HUES64 (cell line): Measurements from ENCODE around the gene OR2A25. TPM values are rescaled to one million over a fixed set of nuclear protein-coding genes. Genes with fewer than 3 reads are reported as not detected.

Experiments used
- H3K27ac ChIP-seq: 2 replicates; pipeline ENCODE4 v1.7.0; 2013; ENCODE audit warnings: low read depth, low read length, inconsistent platforms
- H3K27me3 ChIP-seq: 2 replicates; pipeline ENCODE4 v1.6.1; 2013; ENCODE audit warnings: mild to moderate bottlenecking, low read length; ENCODE audit not compliant: insufficient read depth
- H3K36me3 ChIP-seq: 2 replicates; pipeline ENCODE4 v1.6.1; 2013; ENCODE audit warnings: mild to moderate bottlenecking, low read length; ENCODE audit not compliant: insufficient read depth
- H3K4me1 ChIP-seq: 2 replicates; pipeline ENCODE4 v1.6.1; 2013; ENCODE audit warnings: mild to moderate bottlenecking, low read length, moderate library complexity; ENCODE audit not compliant: insufficient read depth
- H3K4me3 ChIP-seq: 2 replicates; pipeline ENCODE4 v1.5.1; 2013; ENCODE audit warnings: mild to moderate bottlenecking, low read length, moderate library complexity
- H3K9ac ChIP-seq: 2 replicates; pipeline ENCODE4 v1.6.1; 2013; ENCODE audit warnings: mild to moderate bottlenecking, low read depth, low read length
- H3K9me3 ChIP-seq: 2 replicates; pipeline ENCODE4 v1.6.1; 2013; ENCODE audit warnings: low read depth, low read length; ENCODE audit not compliant: insufficient read depth
- WGBS: fragments of 150-250, 120-280 bp; methylation state at CpG from one replicate; pipeline ENCODE4 v1.1.7; 2013; ENCODE audit warnings: missing lambda C conversion rate; 5-methylcytosine and 5-hydroxymethylcytosine counted together
- polyA plus RNA-seq, 2 experiments: library from polyadenylated mRNA; stranded (reverse); fragments of 50-300 nt; gene quantifications; one replicate each; pipeline ENCODE4 v1.2.3, GENCODE V29; 2013

OR2A25 gene
- polyA plus RNA-seq (2013, experiment 1 of 2): not detected
- not detected for polyA plus RNA-seq (2013, experiment 2 of 2)

- 86% methylated on average over 1 of the region's 1 CpG for WGBS
- Histone ChIP-seq H3K27ac (no peak within 1 kb of the TSS), H3K9me3 (no peaks in the 10 kb centered on the region)
These were observed at the start of gene OR2A25 for GRCh38 chr7:144069511-144069910. OR2A25 (plus strand) TSS chr7:144069811; CDS start chr7:144074220, 4,409 bp downstream.

DNA sequence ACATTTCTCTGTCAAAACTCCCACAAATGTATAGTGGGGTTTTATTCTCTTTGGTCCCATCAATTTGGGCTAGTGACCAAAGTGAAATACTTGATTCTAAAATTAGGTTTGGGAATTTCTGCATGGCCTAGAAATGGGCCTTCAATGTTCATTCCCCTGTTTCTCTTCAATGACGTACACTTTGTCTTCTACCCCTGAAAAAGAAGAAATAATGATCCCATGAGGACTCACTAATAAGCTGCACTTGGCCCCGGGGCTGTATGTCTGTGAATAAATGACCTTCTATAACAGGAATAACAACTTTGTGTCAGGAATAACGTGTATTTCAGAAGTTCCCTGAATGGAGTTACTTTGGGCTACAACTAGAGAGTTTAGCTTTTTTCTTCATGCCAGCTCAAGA lies 49.3 kb upstream of the OR2A25 start:
- Histone ChIP-seq H3K36me3 (no peaks in the 10 kb centered on the region), H3K4me1 (peaks cover 3% of the 10 kb centered on the region; the same call in 1 of the 2 replicates), H3K27me3 (no peaks in the 10 kb centered on the region), H3K9me3 (no peaks in the 10 kb centered on the region), H3K4me3 (no peak overlapping the region), H3K27ac (no peak overlapping the region), H3K9ac (no peak overlapping the region)
- WGBS: 84% methylated on average over 3 of the region's 3 CpGs

More at GRCh38 chr7:144069511-144069910, at the start of gene OR2A25:
- Histone ChIP-seq H3K4me1 (no peaks in the 10 kb centered on the region), H3K4me3 (no peak within 1 kb of the TSS), H3K36me3 (no peaks in the 10 kb centered on the region), H3K9ac (no peak within 1 kb of the TSS), H3K27me3 (no peaks in the 10 kb centered on the region)

DNA sequence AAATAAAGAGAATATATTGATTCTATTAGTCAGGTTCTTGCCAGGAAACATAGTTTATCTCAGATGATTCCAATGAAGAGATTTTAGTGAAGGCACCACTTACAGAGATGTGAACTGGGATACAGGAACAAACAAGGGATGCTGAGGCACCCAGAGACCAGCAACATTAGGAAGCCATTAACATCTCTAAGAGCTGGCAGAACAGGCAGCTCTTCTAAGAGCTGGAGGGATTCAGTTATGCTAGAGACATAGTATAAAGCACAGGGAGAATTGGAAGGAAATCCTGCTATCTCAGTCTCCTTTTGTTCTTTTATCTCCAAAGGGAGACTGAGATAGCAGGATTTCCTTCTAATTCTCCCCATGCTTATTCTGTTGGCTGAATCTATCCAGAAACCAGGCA lies 47.4 kb upstream of the OR2A25 start:
- peaks cover 3% of the 10 kb centered on the region; the same call in 1 of the 2 replicates for H3K4me1 ChIP-seq
- H3K9me3 ChIP-seq: no peaks in the 10 kb centered on the region
- H3K36me3 ChIP-seq: no peaks in the 10 kb centered on the region
- no peak overlapping the region for H3K27ac ChIP-seq
- no peaks in the 10 kb centered on the region for H3K27me3 ChIP-seq
- no peak overlapping the region for H3K4me3 ChIP-seq
- H3K9ac ChIP-seq: no peak overlapping the region

GRCh38 chr7:144023171-144023827 lies 46.3 kb upstream of the OR2A25 start:
- 86% methylated on average over 2 of the region's 4 CpGs for WGBS
- no peaks in the 10 kb centered on the region for H3K27me3 ChIP-seq
- no peaks in the 10 kb centered on the region for H3K36me3 ChIP-seq
- H3K4me3 ChIP-seq: no peak overlapping the region
- peaks cover 3% of the 10 kb centered on the region; the same call in 1 of the 2 replicates for H3K4me1 ChIP-seq
- no peaks in the 10 kb centered on the region for H3K9me3 ChIP-seq
- no peak overlapping the region for H3K27ac ChIP-seq
- no peak overlapping the region for H3K9ac ChIP-seq

GRCh38 chr7:144024213-144024612 lies 45.4 kb upstream of the OR2A25 start:
- Histone ChIP-seq H3K4me3 (no peak overlapping the region), H3K27ac (no peak overlapping the region), H3K4me1 (peaks cover 2% of the 10 kb centered on the region; the same call in 1 of the 2 replicates), H3K9ac (no peak overlapping the region), H3K36me3 (no peaks in the 10 kb centered on the region), H3K27me3 (no peaks in the 10 kb centered on the region), H3K9me3 (no peaks in the 10 kb centered on the region)
- WGBS: 91% methylated on average over 3 of the region's 3 CpGs

DNA sequence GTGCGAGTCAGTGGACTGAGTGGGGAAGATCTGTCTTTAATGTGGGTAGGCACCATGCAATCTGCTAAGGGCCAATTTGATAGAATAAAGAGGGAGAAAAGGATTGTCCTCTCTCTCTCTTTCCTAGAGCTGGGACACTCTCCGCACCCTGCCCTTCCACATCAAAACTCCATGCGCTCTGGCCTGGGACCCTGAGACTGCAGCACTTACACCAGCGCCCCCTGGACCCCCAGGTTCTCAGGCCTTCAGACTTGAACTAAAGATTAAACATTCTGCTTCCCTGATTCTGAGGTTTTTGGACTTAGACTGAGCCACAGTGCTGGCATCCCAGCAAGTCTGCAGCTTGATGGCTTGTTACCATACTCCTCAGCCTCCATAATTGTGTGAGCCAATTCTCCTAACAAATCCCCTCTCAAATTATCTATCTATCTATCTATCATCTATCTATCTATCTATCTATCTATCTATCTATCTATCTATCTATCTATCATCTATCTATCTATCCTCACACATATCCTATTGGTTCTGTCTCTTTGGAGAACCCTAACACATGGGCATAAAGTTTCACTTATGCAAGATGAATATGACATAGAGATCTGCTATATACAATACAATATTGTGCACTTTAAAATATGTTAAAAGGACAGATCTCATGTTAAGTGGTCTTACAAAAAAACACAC lies 43.3 kb upstream of the OR2A25 start:
- no peaks in the 10 kb centered on the region for H3K36me3 ChIP-seq
- H3K9ac ChIP-seq: no peak overlapping the region
- H3K4me1 ChIP-seq: no peaks in the 10 kb centered on the region
- no peak overlapping the region for H3K27ac ChIP-seq
- H3K27me3 ChIP-seq: no peaks in the 10 kb centered on the region
- H3K4me3 ChIP-seq: no peak overlapping the region
- 78% methylated on average over 4 of the region's 4 CpGs for WGBS
- no peaks in the 10 kb centered on the region for H3K9me3 ChIP-seq

DNA sequence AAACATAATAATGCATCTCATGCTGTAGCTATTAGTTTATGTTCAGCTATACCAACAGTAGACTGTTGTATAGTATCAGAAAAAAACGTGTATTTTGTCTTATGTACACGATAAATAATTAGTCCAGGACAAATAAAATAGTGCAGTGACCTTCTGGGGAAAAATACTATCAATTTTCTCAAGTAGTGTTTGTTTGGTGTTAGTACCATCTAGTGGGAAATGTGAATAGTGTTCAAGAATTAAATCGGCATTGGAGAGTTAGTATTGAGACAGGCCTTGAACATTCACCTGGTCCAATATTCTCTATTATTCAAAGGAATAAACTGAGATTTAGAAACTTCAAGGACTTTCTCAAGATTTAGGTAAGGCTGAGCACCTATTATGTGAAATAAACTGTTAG lies 42.5 kb upstream of the OR2A25 start:
- H3K27ac ChIP-seq: no peak overlapping the region
- no peak overlapping the region for H3K9ac ChIP-seq
- no peaks in the 10 kb centered on the region for H3K9me3 ChIP-seq
- no peaks in the 10 kb centered on the region for H3K36me3 ChIP-seq
- H3K27me3 ChIP-seq: no peaks in the 10 kb centered on the region
- H3K4me3 ChIP-seq: no peak overlapping the region
- H3K4me1 ChIP-seq: no peaks in the 10 kb centered on the region
- 62% methylated on average over 3 of the region's 3 CpGs for WGBS

GRCh38 chr7:144027974-144028373 lies 41.6 kb upstream of the OR2A25 start:
- H3K27me3 ChIP-seq: no peaks in the 10 kb centered on the region
- H3K9ac ChIP-seq: no peak overlapping the region
- no peak overlapping the region for H3K27ac ChIP-seq
- H3K9me3 ChIP-seq: no peaks in the 10 kb centered on the region
- 68% methylated on average over 1 of the region's 1 CpG for WGBS
- no peaks in the 10 kb centered on the region for H3K4me1 ChIP-seq
- H3K36me3 ChIP-seq: no peaks in the 10 kb centered on the region
- no peak overlapping the region for H3K4me3 ChIP-seq

DNA sequence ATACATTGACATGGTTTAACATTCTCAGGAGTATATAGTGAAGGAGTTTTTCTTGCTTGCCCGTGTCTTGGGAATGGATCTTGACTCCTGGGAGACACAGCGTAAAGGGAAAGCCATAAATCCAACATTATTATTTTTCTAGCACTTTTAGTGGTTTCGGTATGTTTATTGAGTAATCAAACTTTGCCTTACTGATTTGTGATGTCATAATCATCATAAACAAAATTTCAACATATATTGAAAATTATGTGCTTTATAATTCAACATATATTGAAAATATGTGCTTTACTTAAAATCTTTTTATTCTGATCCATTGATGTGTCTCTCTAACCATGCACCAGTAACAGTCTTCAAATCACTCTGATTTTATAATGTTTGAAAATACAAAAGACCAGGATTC lies 41.1 kb upstream of the OR2A25 start:
- Histone ChIP-seq H3K4me3 (no peak overlapping the region), H3K36me3 (no peaks in the 10 kb centered on the region), H3K4me1 (no peaks in the 10 kb centered on the region), H3K27ac (no peak overlapping the region), H3K9ac (no peak overlapping the region), H3K9me3 (no peaks in the 10 kb centered on the region), H3K27me3 (no peaks in the 10 kb centered on the region)
- no CpG with 5 or more reads among the region's 3 CpGs for WGBS

DNA sequence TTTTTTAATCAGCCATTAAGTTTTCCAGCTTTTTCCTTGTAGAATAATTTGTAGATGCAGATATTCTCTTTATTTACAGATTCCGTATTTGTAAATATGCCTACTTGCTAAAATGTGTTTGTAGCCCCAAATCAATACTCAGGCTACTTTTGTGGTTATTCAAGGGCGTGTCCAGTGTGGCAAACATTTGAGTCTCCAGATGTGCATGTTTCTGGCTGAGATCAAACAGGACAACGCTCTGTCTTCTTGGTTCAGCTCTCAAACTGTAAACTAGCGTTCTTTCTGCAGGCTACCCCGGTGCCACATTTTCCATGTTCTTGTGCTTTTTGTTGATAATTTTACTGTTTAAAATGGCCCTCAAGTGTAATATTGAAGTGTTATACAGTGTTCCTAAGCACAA lies 37.1 kb upstream of the OR2A25 start:
- Histone ChIP-seq H3K9ac (no peak overlapping the region), H3K36me3 (no peaks in the 10 kb centered on the region), H3K27me3 (no peaks in the 10 kb centered on the region), H3K27ac (no peak overlapping the region), H3K9me3 (no peaks in the 10 kb centered on the region), H3K4me3 (no peak overlapping the region), H3K4me1 (no peaks in the 10 kb centered on the region)
- WGBS: 80% methylated on average over 5 of the region's 5 CpGs

- Histone ChIP-seq H3K9me3 (no peaks in the 10 kb centered on the region), H3K27me3 (no peaks in the 10 kb centered on the region)
- 89% methylated on average over 1 of the region's 1 CpG for WGBS
These were observed 36.5 kb upstream of the OR2A25 start for GRCh38 chr7:144032985-144033709.

More at GRCh38 chr7:144032985-144033709, 36.5 kb upstream of the OR2A25 start:
- H3K4me1 ChIP-seq: no peaks in the 10 kb centered on the region
- no peak overlapping the region for H3K4me3 ChIP-seq
- no peak overlapping the region for H3K27ac ChIP-seq
- no peaks in the 10 kb centered on the region for H3K36me3 ChIP-seq
- H3K9ac ChIP-seq: no peak overlapping the region
